VCaP (cell line): Measurements from ENCODE around the gene FNDC3B.
"Not testable (repeated sequence)": the region's sequence is repeated elsewhere in the genome, so short reads cannot be mapped to it uniquely, and the experiment has no call there.

Experiments
- H3K27ac ChIP-seq: fragments of 450-650 bp; 2 replicates; pipeline ENCODE4 v1.5.1; 2017
- CTCF ChIP-seq: fragments of 450-650 bp; conservative IDR thresholded peaks from 2 replicates; pipeline ENCODE4 v1.5.1; 2017; ENCODE audit warnings: mild to moderate bottlenecking, moderate library complexity

FNDC3B gene

GRCh38 chr3:172034786-172035685 lies 4.3 kb upstream of the FNDC3B start:
- peak; percentile 65 for TF ChIP-seq CTCF
- H3K27ac ChIP-seq: no peak overlapping the region

- H3K27ac ChIP-seq: no peak overlapping the region
Measured at GRCh38 chr3:172036541-172037215, 2.7 kb upstream of the FNDC3B start.

GRCh38 chr3:172038798-172039435 lies 461 bp upstream of the FNDC3B start:
- TF ChIP-seq CTCF: no peak
- peak overlapping the region; percentile 93 for H3K27ac ChIP-seq

More at GRCh38 chr3:172036541-172037215, 2.7 kb upstream of the FNDC3B start:
- TF ChIP-seq CTCF: no peak

GRCh38 chr3:172040078-172040980 lies 951 bp downstream of the FNDC3B start:
- TF ChIP-seq CTCF: peak; percentile 40; the same call in 1 of the 2 replicates
- H3K27ac ChIP-seq: peak overlapping the region; percentile 93

GRCh38 chr3:172040981-172041963 lies 1.9 kb downstream of the FNDC3B start:
- TF ChIP-seq CTCF: no peak
- peak overlapping the region; percentile 93 for H3K27ac ChIP-seq

- no peak for TF ChIP-seq CTCF
- no peak overlapping the region for H3K27ac ChIP-seq
Measured at GRCh38 chr3:172042136-172042662, 2.8 kb downstream of the FNDC3B start.

- H3K27ac ChIP-seq: not testable (repeated sequence)
Measured at GRCh38 chr3:172042663-172043179, 3.3 kb downstream of the FNDC3B start.
